Measurements from ENCODE around the gene WDR38.

Gene WDR38

GRCh38 chr9:124828489-124829333 is 24.5 kb upstream of the WDR38 start:
- Histone ChIP-seq H3K4me3 (no peak overlapping the region), H3K27me3 (no peaks in the 10 kb centered on the region), H3K27ac (no peak overlapping the region), H3K9me3 (no peaks in the 10 kb centered on the region), H3K4me1 (peaks cover 0 to 19% (median 6%) of the 10 kb centered on the region in 4 donors), H3K36me3 (no peaks in the 10 kb centered on the region)
- no peak for DNase-seq
- intact Hi-C loops (cut with DNase I; ENCODE audit: low total_unique reads) = no loop called here
- TF ChIP-seq CTCF (IDR thresholded peaks at IDR 0.05) = no peak

DNA sequence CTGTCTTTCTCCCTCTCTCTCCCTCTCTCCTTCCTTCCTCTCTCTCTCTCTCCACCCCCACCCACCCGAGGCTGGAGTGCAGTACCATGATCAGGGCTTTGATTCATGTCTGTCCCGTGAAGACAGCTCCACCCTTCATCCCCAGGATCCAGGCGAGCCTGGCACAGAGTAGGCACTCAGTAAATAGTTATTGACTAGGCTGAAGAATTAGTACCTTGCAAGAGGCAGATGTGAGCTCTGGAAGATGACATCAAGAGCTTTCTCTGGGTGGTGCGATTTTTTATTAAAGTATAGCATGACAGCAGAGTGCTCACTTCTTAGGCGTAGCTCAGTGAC is 24.0 kb upstream of the WDR38 start:
- intact Hi-C loops (cut with DNase I; ENCODE audit: low total_unique reads) = no loop called here
- no peaks in the 10 kb centered on the region for H3K36me3 ChIP-seq
- no peak overlapping the region for H3K27ac ChIP-seq
- no peak for DNase-seq
- no peak overlapping the region for H3K4me3 ChIP-seq
- H3K9me3 ChIP-seq = no peaks in the 10 kb centered on the region
- H3K4me1 ChIP-seq = peaks cover 0 to 19% (median 7%) of the 10 kb centered on the region in 4 donors
- no peaks in the 10 kb centered on the region for H3K27me3 ChIP-seq
- TF ChIP-seq CTCF (IDR thresholded peaks at IDR 0.05) = no peak

- H3K4me3 ChIP-seq = no peak overlapping the region
- no peak overlapping the region for H3K27ac ChIP-seq
- intact Hi-C loops (cut with DNase I; ENCODE audit: low total_unique reads) = no loop called here
- H3K27me3 ChIP-seq = no peaks in the 10 kb centered on the region
- DNase-seq = no peak
- H3K9me3 ChIP-seq = no peaks in the 10 kb centered on the region
- H3K4me1 ChIP-seq = peaks cover 0 to 32% (median 18%) of the 10 kb centered on the region in 4 donors
- no peak for TF ChIP-seq CTCF (IDR thresholded peaks at IDR 0.05)
- H3K36me3 ChIP-seq = no peaks in the 10 kb centered on the region
These were observed 22.7 kb upstream of the WDR38 start for GRCh38 chr9:124830593-124830992.

- intact Hi-C loops (cut with DNase I; ENCODE audit: low total_unique reads) = no loop called here
- no peak for TF ChIP-seq CTCF (IDR thresholded peaks at IDR 0.05)
- Histone ChIP-seq H3K27me3 (no peaks in the 10 kb centered on the region), H3K9me3 (no peaks in the 10 kb centered on the region), H3K4me3 (no peak overlapping the region), H3K4me1 (peaks cover 0 to 38% (median 18%) of the 10 kb centered on the region in 4 donors), H3K36me3 (no peaks in the 10 kb centered on the region), H3K27ac (peak overlapping the region in 1 of 2 donors; percentile 60)
- DNase-seq = no peak
These were observed 21.5 kb upstream of the WDR38 start for GRCh38 chr9:124831642-124832364.

- no peak for TF ChIP-seq CTCF (IDR thresholded peaks at IDR 0.05)
- Histone ChIP-seq H3K4me1 (peaks cover 0 to 38% (median 18%) of the 10 kb centered on the region in 4 donors), H3K36me3 (no peaks in the 10 kb centered on the region), H3K27me3 (peaks cover 0 to 1% of the 10 kb centered on the region in 2 donors), H3K9me3 (no peaks in the 10 kb centered on the region), H3K27ac (peak overlapping the region; percentile 21 to 26), H3K4me3 (no peak overlapping the region)
- intact Hi-C loops (cut with DNase I; ENCODE audit: low total_unique reads) = no loop called here
- DNase-seq = no peak
These were observed 18.7 kb upstream of the WDR38 start for GRCh38 chr9:124834591-124834990.

All from tibial artery (tissue), 4 donors.